SK-N-SH treated with all-trans-retinoic acid at 6 μM for 48 hours (cell line): ENCODE measurements around the gene PRPS2.

Experiments
- ARNTL ChIP-seq: fragments of 450-650 bp; formaldehyde crosslinking; IDR thresholded peaks from 2 replicates; pipeline ENCODE4 v1.5.0; 2020; ENCODE audit warnings: low read depth, mild to moderate bottlenecking, moderate library complexity, borderline replicate concordance
- BACH2 ChIP-seq: fragments of 250-450 bp; sonication (Bioruptor Pico); IDR thresholded peaks from 2 replicates; pipeline ENCODE4 v1.9.0; 2021; ENCODE audit warnings: mild to moderate bottlenecking, borderline replicate concordance
- CREB5 ChIP-seq: fragments of 250-450 bp; sonication (Bioruptor Pico); IDR thresholded peaks from 2 replicates; pipeline ENCODE4 v1.5.1; 2020; ENCODE audit warnings: low read depth, mild to moderate bottlenecking, moderate library complexity
- ESRRG ChIP-seq: fragments of 250-450 bp; sonication (Bioruptor Pico); IDR thresholded peaks from 2 replicates; pipeline ENCODE4 v1.6.1; 2021; ENCODE audit warnings: mild to moderate bottlenecking
- ISL1 ChIP-seq: fragments of 250-450 bp; sonication (Bioruptor Pico); IDR thresholded peaks from 2 replicates; pipeline ENCODE4 v2.1.2; 2022; ENCODE audit warnings: mild to moderate bottlenecking, moderate library complexity
- OSR1 ChIP-seq: fragments of 250-450 bp; sonication (Bioruptor Pico); IDR thresholded peaks from 2 replicates; pipeline ENCODE4 v1.8.0; 2022; ENCODE audit warnings: moderate library complexity, mild to moderate bottlenecking, inconsistent platforms
- PATZ1 ChIP-seq: fragments of 250-450 bp; sonication (Bioruptor Pico); IDR thresholded peaks from 2 replicates; pipeline ENCODE4 v1.8.0; 2020; ENCODE audit warnings: mild to moderate bottlenecking, moderate library complexity, borderline replicate concordance
- TOX ChIP-seq: fragments of 250-450 bp; sonication (Bioruptor Pico); IDR thresholded peaks from 2 replicates; pipeline ENCODE4 v1.8.0; 2021; ENCODE audit warnings: mild to moderate bottlenecking, moderate library complexity, borderline replicate concordance
- ZC3H10 ChIP-seq: fragments of 250-450 bp; sonication (Bioruptor Pico); IDR thresholded peaks from 2 replicates; pipeline ENCODE4 v1.5.1; 2021; ENCODE audit warnings: mild to moderate bottlenecking, moderate library complexity
- ZFP30 ChIP-seq: fragments of 450-650 bp; formaldehyde crosslinking; IDR thresholded peaks from 2 replicates; pipeline ENCODE4 v1.5.0; 2022; ENCODE audit warnings: mild to moderate bottlenecking, moderate library complexity

GRCh38 chrX:12799118-12799517, 7.9 kb downstream of the PRPS2 start:
- TF ChIP-seq BACH2 (CRISPR knock-in tag), result no peak
- TF ChIP-seq ARNTL (CRISPR knock-in tag), result no peak
- TF ChIP-seq TOX (CRISPR knock-in tag), result no peak
- TF ChIP-seq CREB5 (CRISPR knock-in tag), result no peak
- TF ChIP-seq OSR1, result no peak
- no peak for TF ChIP-seq ISL1 (CRISPR knock-in tag)
- TF ChIP-seq PATZ1 (CRISPR knock-in tag), result no peak
- no peak for TF ChIP-seq ZFP30 (CRISPR knock-in tag)
- TF ChIP-seq ESRRG (CRISPR knock-in tag), result no peak
- no peak for TF ChIP-seq ZC3H10 (CRISPR knock-in tag)
